B cell (primary cell): ENCODE data around the gene KPNA3. TPM values are rescaled to one million over a fixed set of nuclear protein-coding genes. Genes with fewer than 3 reads are reported as not detected.
"Not testable (repeated sequence)": the region's sequence is repeated elsewhere in the genome, so short reads cannot be mapped to it uniquely, and the experiment has no call there.

Source experiments
- ATAC-seq: fragments of 200-7000 bp; cut with Tn5 transposase; one replicate; pipeline ENCODE4 v1.10.0; 2021; ENCODE audit warnings: low read depth, mild to moderate bottlenecking, moderate number of reproducible peaks, moderate library complexity
- CTCF ChIA-PET: fragments of 350-600 bp; sonication (Branson Sonifier 250); formaldehyde crosslinking; loops from one replicate; lab custom pipeline; 2021; ENCODE audit warnings: antibody characterized with exemption, inconsistent platforms; lab: Charles Lee
- POLR2A ChIA-PET: fragments of 350-600 bp; sonication (Branson Sonifier 250); formaldehyde crosslinking; loops from one replicate; lab custom pipeline; 2021; ENCODE audit warnings: antibody characterized with exemption; lab: Charles Lee
- DNase-seq: peaks from one replicate; pipeline ENCODE4 v3.0.0; 2013
- H2AFZ ChIP-seq: 2 replicates; pipeline ENCODE4 v1.6.1; 2012; ENCODE audit warnings: mild to moderate bottlenecking, low read depth, low read length; ENCODE audit not compliant: insufficient read depth, poor library complexity, severe bottlenecking
- H3K27ac ChIP-seq, 2 donors: 1 replicate in 1 of 2; 2 replicates in 1 of 2; pipeline ENCODE4 v1.5.1; 2012 to 2013; ENCODE audit warnings: low read length in 2 of 2, mild to moderate bottlenecking in 2 of 2, moderate library complexity in 1 of 2
- H3K27me3 ChIP-seq, 4 experiments: fragments of 200-600 bp in 1 of 4; sonication (generic) in 1 of 4; replicated peaks in 1 of 4; 1 replicate in 2 of 4; 2 replicates in 2 of 4; pipeline versions ENCODE4 v1.6.1 to v1.7.0; 2013 to 2016; ENCODE audit warnings: low read length in 3 of 4, mild to moderate bottlenecking in 2 of 4, mixed read lengths in 1 of 4, moderate library complexity in 1 of 4; ENCODE audit not compliant: insufficient read depth in 4 of 4, control insufficient read depth in 3 of 4; ENCODE audit errors: control extremely low read depth in 1 of 4
- H3K36me3 ChIP-seq, 2 experiments: replicated peaks in 1 of 2; 1 replicate in 1 of 2; 2 replicates in 1 of 2; pipeline versions ENCODE4 v1.6.1 to v1.7.1; 2013; ENCODE audit warnings: low read length in 1 of 2; ENCODE audit not compliant: insufficient read depth in 2 of 2, control insufficient read depth in 1 of 2; ENCODE audit errors: control extremely low read depth in 1 of 2, extremely low read depth in 1 of 2
- H3K4me1 ChIP-seq, 2 donors: fragments of 200-600 bp in 1 of 2; sonication (generic) in 1 of 2; 1 replicate in 1 of 2; 2 replicates in 1 of 2; pipeline versions ENCODE4 v1.5.1 to v1.6.1; 2013 to 2017; ENCODE audit warnings: low read length in 2 of 2; ENCODE audit not compliant: control insufficient read depth in 2 of 2, insufficient read depth in 2 of 2
- H3K4me2 ChIP-seq: replicated peaks from 2 replicates; pipeline ENCODE3; 2012; ENCODE audit warnings: mild to moderate bottlenecking, low read depth, low read length; ENCODE audit not compliant: poor library complexity, severe bottlenecking
- H3K4me3 ChIP-seq, 5 experiments: fragments of 200-600 bp in 1 of 5; sonication (generic) in 1 of 5; 1 replicate in 3 of 5; 2 replicates in 2 of 5; pipeline versions ENCODE4 v1.5.1 to v1.7.0; 2011 to 2016; ENCODE audit warnings: low read length in 4 of 5, mild to moderate bottlenecking in 4 of 5, low read depth in 2 of 5, control low read depth in 1 of 5, moderate library complexity in 1 of 5; ENCODE audit not compliant: insufficient read depth in 1 of 5; ENCODE audit errors: control extremely low read depth in 1 of 5, extremely low read depth in 1 of 5
- H3K79me2 ChIP-seq: fragments of 200-600 bp; sonication (generic); one replicate; pipeline ENCODE4 v1.6.0; 2016; ENCODE audit warnings: low read length; ENCODE audit not compliant: control insufficient read depth, insufficient read depth
- H3K9ac ChIP-seq: fragments of 200-600 bp; sonication (generic); 2 replicates; pipeline ENCODE4 v1.6.1; 2017; ENCODE audit warnings: mild to moderate bottlenecking, low read length, moderate library complexity
- H3K9me3 ChIP-seq, 3 donors: one replicate each; pipeline versions ENCODE4 v1.6.1 to v1.7.1; 2013; ENCODE audit warnings: low read length in 2 of 3; ENCODE audit not compliant: control insufficient read depth in 2 of 3, insufficient read depth in 1 of 3; ENCODE audit errors: control extremely low read depth in 1 of 3
- H4K20me1 ChIP-seq: 2 replicates; pipeline ENCODE4 v1.6.0; 2012; ENCODE audit warnings: mild to moderate bottlenecking, low read length; ENCODE audit not compliant: insufficient read depth, control insufficient read depth, poor library complexity, severe bottlenecking
- H3K27ac Mint-ChIP-seq: one replicate; pipeline ENCODE4 v1.8.0; 2021; ENCODE audit warnings: mixed read lengths
- H3K27me3 Mint-ChIP-seq: one replicate; pipeline ENCODE4 v1.8.0; 2021; ENCODE audit warnings: mixed read lengths
- H3K4me1 Mint-ChIP-seq: one replicate; pipeline ENCODE4 v1.8.0; 2021; ENCODE audit warnings: mixed read lengths
- H3K4me3 Mint-ChIP-seq: one replicate; pipeline ENCODE4 v1.8.0; 2021; ENCODE audit warnings: mixed read lengths
- H3K9me3 Mint-ChIP-seq: one replicate; pipeline ENCODE4 v1.8.0; 2022; ENCODE audit warnings: mixed read lengths; ENCODE audit not compliant: insufficient read depth
- EZH2 ChIP-seq: IDR thresholded peaks from 2 replicates; pipeline ENCODE4 v1.6.1; 2012; ENCODE audit warnings: borderline replicate concordance, low read depth, mild to moderate bottlenecking, moderate library complexity, low read length; ENCODE audit not compliant: insufficient read depth, poor library complexity, severe bottlenecking
- WGBS: methylation state at CpG from one replicate; pipeline ENCODE4 v1.1.5; 2013; ENCODE audit warnings: missing lambda C conversion rate; ENCODE audit not compliant: insufficient coverage; 5-methylcytosine and 5-hydroxymethylcytosine counted together
- intact Hi-C: fragments of 100-400 bp; cut with micrococcal nuclease; formaldehyde crosslinking; loops from one replicate; pipeline ENCODE4 v1.10.0; 2022
- polyA plus RNA-seq: library from polyadenylated mRNA; depleted of rRNA; stranded (reverse); fragments of >200 nt; gene quantifications from 2 replicates; pipeline ENCODE4 v1.2.3, GENCODE V29; 2012
- total RNA-seq, 2 donors: library from RNA; stranded (reverse); fragments of 120-200 nt in 1 of 2; gene quantifications; 1 replicate in 1 of 2; 2 replicates in 1 of 2; pipeline versions ENCODE4 v1.2.3 to v1.2.4, GENCODE V29; 2013 to 2022
- TF ChIP-seq, protein P1 (sequence below): fragments of 200-600 bp; IDR thresholded peaks from one replicate; pipeline ENCODE4 v1.8.0; 2022; ENCODE audit warnings: antibody characterized with exemption, mild to moderate bottlenecking

KPNA3 gene
- total and polyA plus RNA-seq, 2 donors (not counting 1 experiment from before 2014, with no cell fraction given) = 7.8 to 19.7 TPM

DNA sequence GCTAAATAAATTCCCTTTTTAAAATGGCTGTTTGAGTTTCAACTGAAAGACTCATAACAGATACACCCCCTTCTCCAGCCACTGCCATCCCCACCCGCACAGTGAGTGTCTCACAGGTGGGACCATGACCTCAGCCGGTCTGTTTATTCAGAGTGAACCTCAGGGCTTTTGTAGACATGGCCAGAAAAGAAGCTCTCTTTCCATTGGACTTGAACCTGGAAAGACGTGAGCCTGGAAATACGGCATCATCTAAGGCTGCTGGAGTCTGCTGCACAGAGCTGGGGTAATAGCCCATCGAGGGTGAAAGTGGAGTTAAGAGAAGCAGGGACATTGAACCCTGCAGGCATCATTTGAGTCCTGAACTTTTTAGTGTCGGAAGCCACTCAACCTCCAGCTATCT lies 15.2 kb upstream of the KPNA3 start:
- no peaks in the 10 kb centered on the region for H3K4me1 ChIP-seq
- ChIA-PET POLR2A (no interaction called here), CTCF (interaction anchor here (1.1 kb wide), 1 partner anchor 14 kb away, joined by 4 read pairs; no protein-coding TSS in a partner anchor)
- WGBS = 100% methylated on average over 2 of the region's 6 CpGs
- Mint-ChIP-seq H3K9me3 (no peaks in the 10 kb centered on the region), H3K4me3 (no peak overlapping the region), H3K27ac (no peak overlapping the region), H3K27me3 (peaks cover 24% of the 10 kb centered on the region), H3K4me1 (no peaks in the 10 kb centered on the region)
- no peak overlapping the region for H3K9ac ChIP-seq
- TF ChIP-seq, protein P1, sequence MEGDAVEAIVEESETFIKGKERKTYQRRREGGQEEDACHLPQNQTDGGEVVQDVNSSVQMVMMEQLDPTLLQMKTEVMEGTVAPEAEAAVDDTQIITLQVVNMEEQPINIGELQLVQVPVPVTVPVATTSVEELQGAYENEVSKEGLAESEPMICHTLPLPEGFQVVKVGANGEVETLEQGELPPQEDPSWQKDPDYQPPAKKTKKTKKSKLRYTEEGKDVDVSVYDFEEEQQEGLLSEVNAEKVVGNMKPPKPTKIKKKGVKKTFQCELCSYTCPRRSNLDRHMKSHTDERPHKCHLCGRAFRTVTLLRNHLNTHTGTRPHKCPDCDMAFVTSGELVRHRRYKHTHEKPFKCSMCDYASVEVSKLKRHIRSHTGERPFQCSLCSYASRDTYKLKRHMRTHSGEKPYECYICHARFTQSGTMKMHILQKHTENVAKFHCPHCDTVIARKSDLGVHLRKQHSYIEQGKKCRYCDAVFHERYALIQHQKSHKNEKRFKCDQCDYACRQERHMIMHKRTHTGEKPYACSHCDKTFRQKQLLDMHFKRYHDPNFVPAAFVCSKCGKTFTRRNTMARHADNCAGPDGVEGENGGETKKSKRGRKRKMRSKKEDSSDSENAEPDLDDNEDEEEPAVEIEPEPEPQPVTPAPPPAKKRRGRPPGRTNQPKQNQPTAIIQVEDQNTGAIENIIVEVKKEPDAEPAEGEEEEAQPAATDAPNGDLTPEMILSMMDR = no peak
- no peak for TF ChIP-seq EZH2
- intact Hi-C loops = no loop called here
- no peak overlapping the region for H3K4me2 ChIP-seq
- H3K36me3 ChIP-seq = no peaks in the 10 kb centered on the region
- ATAC-seq = no peak
- H2AFZ ChIP-seq = no peak overlapping the region
- no peak overlapping the region for H3K27ac ChIP-seq
- H3K4me3 ChIP-seq = no peak overlapping the region
- DNase-seq = no peak
- H4K20me1 ChIP-seq = no peaks in the 10 kb centered on the region
- peaks cover 0 to 13% (median 5%) of the 10 kb centered on the region in 4 experiments for H3K27me3 ChIP-seq
- peaks cover 0 to 1% (median 0%) of the 10 kb centered on the region in 3 donors for H3K9me3 ChIP-seq
- no peaks in the 10 kb centered on the region for H3K79me2 ChIP-seq

DNA sequence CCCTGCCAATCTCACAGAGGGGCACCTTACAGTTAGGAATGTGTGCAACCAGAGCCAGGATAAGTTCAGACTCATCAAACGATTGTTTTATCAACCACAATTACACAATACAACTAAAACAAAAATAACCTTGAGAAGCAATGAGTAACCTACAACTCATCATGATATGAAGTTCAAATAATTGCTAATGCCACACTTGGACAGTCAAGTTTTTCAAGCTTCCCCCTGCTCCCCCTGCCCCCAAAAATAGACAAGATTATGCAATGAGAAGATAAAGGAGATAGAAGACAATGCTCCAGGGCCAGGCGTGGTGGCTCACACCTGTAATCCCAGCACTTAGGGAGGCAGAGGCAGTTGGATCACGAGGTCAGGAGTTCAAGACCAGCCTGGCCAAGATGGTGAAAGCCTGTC lies 13.6 kb upstream of the KPNA3 start:
- H3K36me3 ChIP-seq = no peaks in the 10 kb centered on the region
- no peak overlapping the region for H3K27ac ChIP-seq
- H3K9me3 ChIP-seq = peaks cover 0 to 1% (median 0%) of the 10 kb centered on the region in 3 donors
- peaks cover 0 to 13% (median 5%) of the 10 kb centered on the region in 4 experiments for H3K27me3 ChIP-seq
- POLR2A ChIA-PET = no interaction called here
- CTCF ChIA-PET = no interaction called here
- no peak overlapping the region for H3K4me3 ChIP-seq
- intact Hi-C loops = no loop called here
- Mint-ChIP-seq H3K9me3 (no peaks in the 10 kb centered on the region), H3K27me3 (peaks cover 22% of the 10 kb centered on the region), H3K4me1 (no peaks in the 10 kb centered on the region), H3K27ac (no peak overlapping the region), H3K4me3 (no peak overlapping the region)
- H3K4me2 ChIP-seq = no peak overlapping the region
- H2AFZ ChIP-seq = no peak overlapping the region
- ATAC-seq = no peak
- no peaks in the 10 kb centered on the region for H4K20me1 ChIP-seq
- WGBS = 100% methylated on average over 1 of the region's 3 CpGs
- no peak overlapping the region for H3K9ac ChIP-seq
- DNase-seq = no peak
- no peaks in the 10 kb centered on the region for H3K4me1 ChIP-seq
- TF ChIP-seq, protein P1 = no peak
- no peak for TF ChIP-seq EZH2
- no peaks in the 10 kb centered on the region for H3K79me2 ChIP-seq

DNA sequence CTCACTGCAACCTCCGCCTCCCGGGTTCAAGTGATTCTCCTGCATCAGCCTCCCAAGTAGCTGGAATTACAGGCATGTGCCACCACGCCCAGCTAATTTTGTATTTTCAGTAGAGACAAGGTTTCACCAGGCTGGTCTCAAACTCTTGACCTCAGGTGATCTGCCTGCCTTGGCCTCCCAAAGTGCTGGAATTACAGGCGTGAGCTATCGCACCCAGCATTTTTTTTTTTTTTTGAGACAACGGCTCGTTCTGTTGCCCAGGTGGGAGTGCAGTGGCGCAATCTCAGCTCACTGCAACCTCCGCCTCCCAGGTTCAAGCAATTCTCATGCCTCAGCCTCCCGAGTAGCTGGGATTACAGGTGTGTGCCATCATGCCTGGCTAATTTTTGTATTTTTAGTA lies 10.6 kb upstream of the KPNA3 start:
- H3K27me3 ChIP-seq, H4K20me1 ChIP-seq, H3K9me3 ChIP-seq, DNase-seq, H3K4me1 Mint-ChIP-seq, H3K79me2 ChIP-seq, H3K4me3 ChIP-seq, H3K4me2 ChIP-seq, intact Hi-C loops, ATAC-seq, H3K4me1 ChIP-seq, H3K36me3 ChIP-seq, H3K9ac ChIP-seq, H3K4me3 Mint-ChIP-seq, CTCF ChIA-PET, H2AFZ ChIP-seq, H3K27ac Mint-ChIP-seq, H3K9me3 Mint-ChIP-seq, H3K27ac ChIP-seq: not testable (repeated sequence)
- peaks cover 13% of the 10 kb centered on the region for H3K27me3 Mint-ChIP-seq
- POLR2A ChIA-PET = interaction anchor here (0.6 to 0.7 kb wide), 2 partner anchors 10 to 1472 kb away, joined by 3 to 5 read pairs; no protein-coding TSS in a partner anchor
- 94% methylated on average over 4 of the region's 10 CpGs for WGBS
